Retina (tissue), 1 donor: ENCODE results near the gene KCNJ10.
"Not testable (repeated sequence)": the region's sequence is repeated elsewhere in the genome, so short reads cannot be mapped to it uniquely, and the experiment has no call there.

ENCODE experiments used
- DNase-seq: peaks from one replicate; pipeline ENCODE4 v3.0.0-alpha.2; 2016

The KCNJ10 gene

GRCh38 chr1:160069460-160070231 is at the start of gene KCNJ10:
Gene KCNJ10 (minus strand): TSS chr1:160070160. CDS start chr1:160042532, 27,628 bp downstream.
- peak; percentile 38 for DNase-seq

GRCh38 chr1:160118928-160119327 is 49.0 kb upstream of the KCNJ10 start:
- no peak for DNase-seq

- DNase-seq, result peak; percentile 42
These were observed 47.8 kb upstream of the KCNJ10 start for GRCh38 chr1:160117709-160118183.

GRCh38 chr1:160117300-160117699 is 47.3 kb upstream of the KCNJ10 start:
- DNase-seq, result peak; percentile 21

- DNase-seq, result peak; percentile 65
These were observed 46.6 kb upstream of the KCNJ10 start for GRCh38 chr1:160116283-160117147.

GRCh38 chr1:160115545-160116282 is 45.8 kb upstream of the KCNJ10 start, which contains the start of gene ATP1A2:
Gene ATP1A2 (plus strand): TSS chr1:160115759. CDS start chr1:160115862, 103 bp downstream.
- DNase-seq, result peak; percentile 44

GRCh38 chr1:160114085-160114484 is 44.1 kb upstream of the KCNJ10 start:
- peak; percentile 18 for DNase-seq

GRCh38 chr1:160113407-160113806 is 43.4 kb upstream of the KCNJ10 start:
- no peak for DNase-seq

GRCh38 chr1:160112357-160112756 is 42.4 kb upstream of the KCNJ10 start:
- DNase-seq, result peak; percentile 57

- DNase-seq, result not testable (repeated sequence)
These were observed 41.5 kb upstream of the KCNJ10 start for GRCh38 chr1:160111462-160111861.

- DNase-seq, result no peak
These were observed 39.7 kb upstream of the KCNJ10 start for GRCh38 chr1:160109686-160110085.

GRCh38 chr1:160108888-160109662 is 39.1 kb upstream of the KCNJ10 start:
- peak; percentile 42 for DNase-seq

- DNase-seq, result no peak
These were observed 37.6 kb upstream of the KCNJ10 start for GRCh38 chr1:160107512-160107911.

- no peak for DNase-seq
These were observed 35.2 kb upstream of the KCNJ10 start for GRCh38 chr1:160105155-160105554.

GRCh38 chr1:160104486-160104885 is 34.5 kb upstream of the KCNJ10 start:
- DNase-seq, result no peak

- DNase-seq, result peak; percentile 23
These were observed 33.9 kb upstream of the KCNJ10 start for GRCh38 chr1:160103658-160104408.

GRCh38 chr1:160101717-160102522 is 32.0 kb upstream of the KCNJ10 start:
- peak; percentile 39 for DNase-seq

- DNase-seq, result peak; percentile 91
These were observed 31.2 kb upstream of the KCNJ10 start for GRCh38 chr1:160101037-160101716.

- no peak for DNase-seq
These were observed 29.9 kb upstream of the KCNJ10 start for GRCh38 chr1:160099716-160100375.
